Kidney epithelial cell (primary cell): ENCODE measurements around the gene IKZF3. TPM values are rescaled to one million over a fixed set of nuclear protein-coding genes. Genes with fewer than 3 reads are reported as not detected.

ENCODE experiments used
- DNase-seq: peaks from one replicate; pipeline ENCODE4 v3.0.0-alpha.2; 2010; ENCODE audit warnings: low read depth
- H3K27me3 ChIP-seq: 2 replicates; pipeline ENCODE4 v1.6.0; 2011; ENCODE audit warnings: low read length; ENCODE audit not compliant: control insufficient read depth, insufficient read depth
- H3K36me3 ChIP-seq: 2 replicates; pipeline ENCODE4 v1.5.1; 2011; ENCODE audit warnings: low read length; ENCODE audit not compliant: control insufficient read depth, insufficient read depth
- H3K4me3 ChIP-seq: 2 replicates; pipeline ENCODE4 v1.5.1; 2011; ENCODE audit warnings: low read depth, mild to moderate bottlenecking, control low read depth, low read length
- total RNA-seq: library from RNA; depleted of rRNA; stranded (reverse); fragments of >200 nt; gene quantifications from 2 replicates; pipeline ENCODE4 v1.2.3, GENCODE V29; 2015
- TF ChIP-seq, protein P1 (sequence below): IDR thresholded peaks from 2 replicates; pipeline ENCODE4 v1.5.1; 2011; ENCODE audit warnings: mild to moderate bottlenecking, moderate library complexity, low read length, control low read depth, inconsistent platforms; ENCODE audit not compliant: insufficient read depth, poor library complexity, severe bottlenecking

IKZF3 gene
- total RNA-seq, 1 donor from 2014 or later, result 0.17 TPM

- no peak for DNase-seq
Measured at GRCh38 chr17:39800540-39800939, 63.6 kb downstream of the IKZF3 start.

GRCh38 chr17:39799395-39799794 is 64.7 kb downstream of the IKZF3 start:
- TF ChIP-seq, protein P1, sequence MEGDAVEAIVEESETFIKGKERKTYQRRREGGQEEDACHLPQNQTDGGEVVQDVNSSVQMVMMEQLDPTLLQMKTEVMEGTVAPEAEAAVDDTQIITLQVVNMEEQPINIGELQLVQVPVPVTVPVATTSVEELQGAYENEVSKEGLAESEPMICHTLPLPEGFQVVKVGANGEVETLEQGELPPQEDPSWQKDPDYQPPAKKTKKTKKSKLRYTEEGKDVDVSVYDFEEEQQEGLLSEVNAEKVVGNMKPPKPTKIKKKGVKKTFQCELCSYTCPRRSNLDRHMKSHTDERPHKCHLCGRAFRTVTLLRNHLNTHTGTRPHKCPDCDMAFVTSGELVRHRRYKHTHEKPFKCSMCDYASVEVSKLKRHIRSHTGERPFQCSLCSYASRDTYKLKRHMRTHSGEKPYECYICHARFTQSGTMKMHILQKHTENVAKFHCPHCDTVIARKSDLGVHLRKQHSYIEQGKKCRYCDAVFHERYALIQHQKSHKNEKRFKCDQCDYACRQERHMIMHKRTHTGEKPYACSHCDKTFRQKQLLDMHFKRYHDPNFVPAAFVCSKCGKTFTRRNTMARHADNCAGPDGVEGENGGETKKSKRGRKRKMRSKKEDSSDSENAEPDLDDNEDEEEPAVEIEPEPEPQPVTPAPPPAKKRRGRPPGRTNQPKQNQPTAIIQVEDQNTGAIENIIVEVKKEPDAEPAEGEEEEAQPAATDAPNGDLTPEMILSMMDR, result no peak

More at GRCh38 chr17:39800540-39800939, 63.6 kb downstream of the IKZF3 start:
- H3K27me3 ChIP-seq, result no peaks in the 10 kb centered on the region
- TF ChIP-seq, protein P1, result no peak
- H3K36me3 ChIP-seq, result no peaks in the 10 kb centered on the region
- H3K4me3 ChIP-seq, result no peak overlapping the region

GRCh38 chr17:39794249-39794970 is 69.7 kb downstream of the IKZF3 start:
- TF ChIP-seq, protein P1, result no peak
- no peaks in the 10 kb centered on the region for H3K36me3 ChIP-seq
- no peaks in the 10 kb centered on the region for H3K27me3 ChIP-seq
- H3K4me3 ChIP-seq, result no peak overlapping the region
- no peak for DNase-seq

More at GRCh38 chr17:39799395-39799794, 64.7 kb downstream of the IKZF3 start:
- no peaks in the 10 kb centered on the region for H3K36me3 ChIP-seq
- H3K4me3 ChIP-seq, result no peak overlapping the region
- DNase-seq, result no peak
- no peaks in the 10 kb centered on the region for H3K27me3 ChIP-seq

DNA sequence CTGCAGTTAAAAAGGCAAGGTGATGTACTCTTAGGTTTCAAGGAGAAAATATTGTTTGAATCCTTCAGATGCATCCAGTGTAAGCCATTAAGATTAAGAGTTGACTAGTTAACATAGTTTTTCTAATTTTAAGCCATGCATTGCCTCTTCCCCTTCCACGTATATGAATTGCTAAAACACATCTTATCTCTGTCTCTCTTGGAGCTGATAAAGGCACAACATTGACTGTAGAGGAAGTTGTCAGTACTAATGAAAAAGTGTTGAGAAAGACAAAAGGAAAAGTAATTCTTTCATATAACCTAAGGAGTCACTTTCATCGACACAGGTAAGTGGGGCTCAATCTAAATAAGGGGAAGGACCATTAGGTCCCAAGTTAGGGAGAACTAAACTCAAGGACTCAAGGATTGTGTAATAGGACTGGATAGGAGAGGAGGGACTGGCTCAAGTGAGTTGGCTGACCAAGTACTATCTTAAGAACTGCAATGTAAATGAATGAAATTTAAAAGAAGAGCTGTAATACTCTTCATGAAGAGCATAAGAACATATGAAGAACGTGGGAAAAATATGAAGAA is 70.7 kb downstream of the IKZF3 start:
- TF ChIP-seq, protein P1, result no peak
- no peak overlapping the region for H3K4me3 ChIP-seq

GRCh38 chr17:39792526-39793221 is 71.4 kb downstream of the IKZF3 start:
- H3K27me3 ChIP-seq, result no peaks in the 10 kb centered on the region
- H3K4me3 ChIP-seq, result no peak overlapping the region
- TF ChIP-seq, protein P1, result no peak
- no peaks in the 10 kb centered on the region for H3K36me3 ChIP-seq
- no peak for DNase-seq

More for the DNA sequence above, 70.7 kb downstream of the IKZF3 start:
- H3K36me3 ChIP-seq, result no peaks in the 10 kb centered on the region
- H3K27me3 ChIP-seq, result no peaks in the 10 kb centered on the region
- no peak for DNase-seq
